Panc1 (cell line): ENCODE measurements around the gene CAPN8. TPM values are rescaled to one million over a fixed set of nuclear protein-coding genes. Genes with fewer than 3 reads are reported as not detected.

ENCODE experiments used
- ATAC-seq: fragments of 200-7000 bp; cut with Tn5 transposase; 2 replicates; pipeline ENCODE4 v1.9.1; 2020; ENCODE audit warnings: mild to moderate bottlenecking, moderate library complexity
- BruUV-seq: library from RNA; stranded (reverse); fragments of 400-500 nt; replicated peaks from 2 replicates; lab custom pipeline; 2021; lab: Mats Ljungman, UMichigan
- CTCF ChIA-PET: fragments of 300-600 bp; sonication (Branson Sonifier 250); formaldehyde crosslinking; loops from one replicate; lab custom pipeline; 2022; ENCODE audit warnings: antibody characterized with exemption; lab: Charles Lee
- POLR2A ChIA-PET: fragments of 300-600 bp; sonication (Branson Sonifier 250); formaldehyde crosslinking; loops from one replicate; lab custom pipeline; 2022; ENCODE audit warnings: antibody characterized with exemption; lab: Charles Lee
- DNase-seq: peaks from one replicate; pipeline ENCODE4 v3.0.0-alpha.2; 2010; ENCODE audit warnings: low read depth, low spot score
- H3K27ac ChIP-seq: 2 replicates; pipeline ENCODE4 v1.5.1; 2011; ENCODE audit warnings: mild to moderate bottlenecking, low read length, inconsistent platforms
- H3K27me3 ChIP-seq: fragments of 200-500 bp; sonication (Bioruptor generic); 2 replicates; pipeline ENCODE4 v1.6.0; 2014; ENCODE audit warnings: low read length, inconsistent platforms; ENCODE audit not compliant: control insufficient read depth, insufficient read depth
- H3K36me3 ChIP-seq: fragments of 200-500 bp; sonication (Bioruptor generic); 2 replicates; pipeline ENCODE4 v1.5.1; 2014; ENCODE audit warnings: inconsistent platforms, mild to moderate bottlenecking, low read length, moderate library complexity; ENCODE audit not compliant: control insufficient read depth, insufficient read depth
- H3K4me1 ChIP-seq: 2 replicates; pipeline ENCODE4 v1.5.1; 2011; ENCODE audit warnings: inconsistent platforms, mild to moderate bottlenecking, low read length, moderate library complexity; ENCODE audit not compliant: control insufficient read depth, insufficient read depth
- H3K4me3 ChIP-seq, 2 experiments: 2 replicates each; pipeline ENCODE4 v1.5.1; 2011 to 2012; ENCODE audit warnings: low read depth in 2 of 2, low read length in 2 of 2, mild to moderate bottlenecking in 2 of 2, inconsistent platforms in 1 of 2, moderate library complexity in 1 of 2
- H3K9me3 ChIP-seq: fragments of 200-500 bp; sonication (Bioruptor generic); 2 replicates; pipeline ENCODE4 v1.5.1; 2014; ENCODE audit warnings: low read depth, mild to moderate bottlenecking, inconsistent platforms, low read length, moderate library complexity; ENCODE audit not compliant: control insufficient read depth, insufficient read depth
- POLR2AphosphoS5 ChIP-seq: IDR thresholded peaks from 2 replicates; pipeline ENCODE4 v1.6.1; 2012; ENCODE audit warnings: mild to moderate bottlenecking, low read depth, low read length, moderate library complexity
- SIN3A ChIP-seq: IDR thresholded peaks from 2 replicates; pipeline ENCODE4 v1.6.1; 2012; ENCODE audit warnings: low read depth, mild to moderate bottlenecking, low read length, moderate library complexity, borderline replicate concordance; ENCODE audit not compliant: insufficient read depth
- TCF7L2 ChIP-seq: IDR thresholded peaks from 2 replicates; pipeline ENCODE4 v1.6.1; 2011; ENCODE audit warnings: mild to moderate bottlenecking, low read depth, low read length, inconsistent platforms
- in situ Hi-C: cut with HindIII; loops from 2 replicates; pipeline ENCODE4 v1.10.0; 2016; ENCODE audit warnings: low sequenced_read_pairs, low pct_unique_long_range_greater_than_20kb
- intact Hi-C: fragments of 100-400 bp; cut with micrococcal nuclease; formaldehyde crosslinking; loops from one replicate; pipeline ENCODE4 v1.10.0; 2022; ENCODE audit not compliant: unreplicated experiment
- total RNA-seq: library from RNA; stranded (reverse); gene quantifications from one replicate; pipeline ENCODE4 v1.2.1, GENCODE V29; 2021; ENCODE audit not compliant: unreplicated experiment
- TF ChIP-seq, protein P1 (sequence below): fragments of 450-650 bp; IDR thresholded peaks from 2 replicates; pipeline ENCODE4 v1.5.1; 2017; ENCODE audit warnings: mild to moderate bottlenecking
- TF ChIP-seq, protein P2 (sequence below), 2 experiments: IDR thresholded peaks; 2 replicates each; pipeline ENCODE4 v1.6.1; 2011 to 2012; ENCODE audit warnings: low read depth in 2 of 2, control low read depth in 1 of 2, low read length in 1 of 2, mild to moderate bottlenecking in 1 of 2, moderate library complexity in 1 of 2; ENCODE audit not compliant: insufficient read depth in 1 of 2

The CAPN8 gene
- total RNA-seq, 1 experiment from 2014 or later, result 0.28 TPM

DNA sequence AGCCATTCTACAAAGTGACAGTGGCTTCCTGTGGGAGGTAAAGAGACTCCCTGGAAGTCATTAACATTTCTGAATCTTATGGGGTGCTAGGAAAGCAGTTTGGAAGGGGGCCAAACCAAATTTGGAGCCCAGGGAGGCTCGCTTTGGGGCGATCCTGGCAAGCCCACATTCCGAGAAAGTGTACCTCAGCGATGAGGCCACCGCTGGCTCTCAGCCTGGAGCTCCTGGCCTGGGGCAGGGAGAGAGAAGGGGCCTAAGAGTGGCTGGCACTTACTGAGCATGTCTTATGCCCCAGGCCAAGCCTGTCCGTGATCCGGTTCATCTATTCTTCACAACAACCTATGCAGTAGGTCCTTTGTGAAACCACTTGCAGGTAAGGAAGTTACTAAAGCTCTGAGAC lies 173.5 kb downstream of the CAPN8 start:
- POLR2A ChIA-PET, result no interaction called here
- Histone ChIP-seq H3K36me3 (no peaks in the 10 kb centered on the region), H3K27ac (no peak overlapping the region), H3K4me3 (no peak overlapping the region), H3K4me1 (no peaks in the 10 kb centered on the region), H3K27me3 (peaks cover 5% of the 10 kb centered on the region), H3K9me3 (no peaks in the 10 kb centered on the region)
- CTCF ChIA-PET, result no interaction called here
- TF ChIP-seq, protein P1, sequence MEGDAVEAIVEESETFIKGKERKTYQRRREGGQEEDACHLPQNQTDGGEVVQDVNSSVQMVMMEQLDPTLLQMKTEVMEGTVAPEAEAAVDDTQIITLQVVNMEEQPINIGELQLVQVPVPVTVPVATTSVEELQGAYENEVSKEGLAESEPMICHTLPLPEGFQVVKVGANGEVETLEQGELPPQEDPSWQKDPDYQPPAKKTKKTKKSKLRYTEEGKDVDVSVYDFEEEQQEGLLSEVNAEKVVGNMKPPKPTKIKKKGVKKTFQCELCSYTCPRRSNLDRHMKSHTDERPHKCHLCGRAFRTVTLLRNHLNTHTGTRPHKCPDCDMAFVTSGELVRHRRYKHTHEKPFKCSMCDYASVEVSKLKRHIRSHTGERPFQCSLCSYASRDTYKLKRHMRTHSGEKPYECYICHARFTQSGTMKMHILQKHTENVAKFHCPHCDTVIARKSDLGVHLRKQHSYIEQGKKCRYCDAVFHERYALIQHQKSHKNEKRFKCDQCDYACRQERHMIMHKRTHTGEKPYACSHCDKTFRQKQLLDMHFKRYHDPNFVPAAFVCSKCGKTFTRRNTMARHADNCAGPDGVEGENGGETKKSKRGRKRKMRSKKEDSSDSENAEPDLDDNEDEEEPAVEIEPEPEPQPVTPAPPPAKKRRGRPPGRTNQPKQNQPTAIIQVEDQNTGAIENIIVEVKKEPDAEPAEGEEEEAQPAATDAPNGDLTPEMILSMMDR, result no peak
- TF ChIP-seq TCF7L2 (no peak), POLR2AphosphoS5 (no peak), SIN3A (no peak)
- TF ChIP-seq, protein P2, sequence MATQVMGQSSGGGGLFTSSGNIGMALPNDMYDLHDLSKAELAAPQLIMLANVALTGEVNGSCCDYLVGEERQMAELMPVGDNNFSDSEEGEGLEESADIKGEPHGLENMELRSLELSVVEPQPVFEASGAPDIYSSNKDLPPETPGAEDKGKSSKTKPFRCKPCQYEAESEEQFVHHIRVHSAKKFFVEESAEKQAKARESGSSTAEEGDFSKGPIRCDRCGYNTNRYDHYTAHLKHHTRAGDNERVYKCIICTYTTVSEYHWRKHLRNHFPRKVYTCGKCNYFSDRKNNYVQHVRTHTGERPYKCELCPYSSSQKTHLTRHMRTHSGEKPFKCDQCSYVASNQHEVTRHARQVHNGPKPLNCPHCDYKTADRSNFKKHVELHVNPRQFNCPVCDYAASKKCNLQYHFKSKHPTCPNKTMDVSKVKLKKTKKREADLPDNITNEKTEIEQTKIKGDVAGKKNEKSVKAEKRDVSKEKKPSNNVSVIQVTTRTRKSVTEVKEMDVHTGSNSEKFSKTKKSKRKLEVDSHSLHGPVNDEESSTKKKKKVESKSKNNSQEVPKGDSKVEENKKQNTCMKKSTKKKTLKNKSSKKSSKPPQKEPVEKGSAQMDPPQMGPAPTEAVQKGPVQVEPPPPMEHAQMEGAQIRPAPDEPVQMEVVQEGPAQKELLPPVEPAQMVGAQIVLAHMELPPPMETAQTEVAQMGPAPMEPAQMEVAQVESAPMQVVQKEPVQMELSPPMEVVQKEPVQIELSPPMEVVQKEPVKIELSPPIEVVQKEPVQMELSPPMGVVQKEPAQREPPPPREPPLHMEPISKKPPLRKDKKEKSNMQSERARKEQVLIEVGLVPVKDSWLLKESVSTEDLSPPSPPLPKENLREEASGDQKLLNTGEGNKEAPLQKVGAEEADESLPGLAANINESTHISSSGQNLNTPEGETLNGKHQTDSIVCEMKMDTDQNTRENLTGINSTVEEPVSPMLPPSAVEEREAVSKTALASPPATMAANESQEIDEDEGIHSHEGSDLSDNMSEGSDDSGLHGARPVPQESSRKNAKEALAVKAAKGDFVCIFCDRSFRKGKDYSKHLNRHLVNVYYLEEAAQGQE (IDR thresholded peaks at IDR 0.05; ENCODE audit: insufficient read depth in 1 of 2, low read depth in 2 of 2, low read length in 1 of 2), result no peak
- no TSS peak for BruUV-seq
- intact Hi-C loops (no loop called here), in situ Hi-C loops (no loop called here)
- ATAC-seq (no peak), DNase-seq (no peak)

Other genes starting within 250 kb of the CAPN8 start
- 171 TPM for gene CAPN2, start 46.8 kb upstream of the CAPN8 start, total RNA-seq
- gene TP53BP2, start 180.2 kb upstream of the CAPN8 start, total RNA-seq, result 51.4 TPM